K562 (cell line): Measurements from ENCODE around the gene PODXL2. TPM values are rescaled to one million over a fixed set of nuclear protein-coding genes. Genes with fewer than 3 reads are reported as not detected.
"Not testable (repeated sequence)": the region's sequence is repeated elsewhere in the genome, so short reads cannot be mapped to it uniquely, and the experiment has no call there.

Experiments
- ATAC-seq: fragments of 200-7000 bp; cut with Tn5 transposase; 3 replicates; pipeline ENCODE4 v1.9.1; 2020; ENCODE audit warnings: moderate library complexity
- BruUV-seq: library from RNA; stranded (reverse); fragments of 400-500 nt; replicated peaks from 2 replicates; lab custom pipeline; 2021; lab: Mats Ljungman, UMichigan
- CTCF ChIA-PET: fragments of 300-600 bp; formaldehyde crosslinking; extraction: SDS; loops from one replicate; lab custom pipeline; 2021; ENCODE audit warnings: low intra/inter-chr PET ratio; lab: Yijun Ruan, JAX
- POLR2A ChIA-PET: fragments of 300-600, 350-650 bp; sonication (Branson Sonifier 250); formaldehyde crosslinking; extraction: SDS; loops from one replicate; lab custom pipeline; 2021; ENCODE audit warnings: antibody characterized with exemption, inconsistent platforms; lab: Yijun Ruan, JAX
- DNase-seq, 4 experiments: peaks; one replicate each; pipeline versions ENCODE4 v3.0.0 to v3.0.0-alpha.2; 2011 to 2018; ENCODE audit warnings: low spot score in 3 of 4, mixed read lengths in 3 of 4; ENCODE audit errors: extremely low read depth in 1 of 4
- FAIRE-seq: peaks from 2 replicates; lab custom pipeline; 2011; peaks lifted over from hg19 to GRCh38; lab: Jason Lieb, UNC
- H2AFZ ChIP-seq: 2 replicates; pipeline ENCODE4 v1.6.0; 2011; ENCODE audit warnings: low read depth, low read length, control low read depth, inconsistent platforms
- H3K27ac ChIP-seq: fragments of 200-600 bp; 3 replicates; pipeline ENCODE4 v1.8.0; 2011; ENCODE audit warnings: low read depth, mild to moderate bottlenecking, control low read depth, inconsistent platforms, low read length, moderate library complexity, mixed read lengths; ENCODE audit errors: extremely low read depth
- H3K27me3 ChIP-seq, 2 experiments: fragments of 300-600 bp in 1 of 2; 2 replicates in 1 of 2; 3 replicates in 1 of 2; pipeline versions ENCODE4 v1.6.0 to v1.8.0; 2011; ENCODE audit warnings: inconsistent platforms in 2 of 2, low read length in 2 of 2, mild to moderate bottlenecking in 1 of 2, mixed read lengths in 1 of 2, moderate library complexity in 1 of 2; ENCODE audit not compliant: control insufficient read depth in 2 of 2, insufficient read depth in 2 of 2
- H3K36me3 ChIP-seq: fragments of 300-600 bp; 3 replicates; pipeline ENCODE4 v1.8.0; 2011; ENCODE audit warnings: mild to moderate bottlenecking, low read length, inconsistent platforms; ENCODE audit not compliant: control insufficient read depth, insufficient read depth
- H3K4me1 ChIP-seq, 2 experiments: fragments of 200-600 bp in 1 of 2; replicated peaks in 1 of 2; 2 replicates in 1 of 2; 3 replicates in 1 of 2; pipeline versions ENCODE4 v1.5.1 to v1.8.0; 2011; ENCODE audit warnings: inconsistent platforms in 2 of 2, low read length in 2 of 2, mild to moderate bottlenecking in 1 of 2, mixed read lengths in 1 of 2, moderate library complexity in 1 of 2; ENCODE audit not compliant: control insufficient read depth in 2 of 2, insufficient read depth in 2 of 2
- H3K4me2 ChIP-seq: 2 replicates; pipeline ENCODE4 v1.6.1; 2011; ENCODE audit warnings: low read length, control low read depth, inconsistent platforms, mixed read lengths; ENCODE audit not compliant: insufficient read depth
- H3K4me3 ChIP-seq: fragments of 200-600 bp; sonication (generic), shearing (Covaris generic); 2 replicates; pipeline ENCODE4 v1.5.1; 2016; ENCODE audit warnings: control low read depth, inconsistent platforms
- H3K79me2 ChIP-seq: fragments of 200-600 bp; 3 replicates; pipeline ENCODE4 v1.8.0; 2011; ENCODE audit warnings: low read length, inconsistent platforms; ENCODE audit not compliant: control insufficient read depth, insufficient read depth
- H3K9ac ChIP-seq, 2 experiments: 2 replicates each; pipeline versions ENCODE4 v1.6.0 to v1.6.1; 2011; ENCODE audit warnings: low read depth in 2 of 2, low read length in 2 of 2, control low read depth in 1 of 2, inconsistent platforms in 1 of 2, mild to moderate bottlenecking in 1 of 2, mixed read lengths in 1 of 2; ENCODE audit not compliant: insufficient read depth in 1 of 2
- H3K9me1 ChIP-seq: one replicate; pipeline ENCODE4 v1.6.0; 2011; ENCODE audit warnings: inconsistent platforms, mild to moderate bottlenecking, low read length, moderate library complexity; ENCODE audit not compliant: control insufficient read depth, insufficient read depth
- H3K9me3 ChIP-seq: replicated peaks from 2 replicates; pipeline ENCODE4 v1.5.1; 2011; ENCODE audit warnings: low read depth, low read length, inconsistent platforms; ENCODE audit not compliant: control insufficient read depth, insufficient read depth
- H4K20me1 ChIP-seq: replicated peaks from 2 replicates; pipeline ENCODE4 v1.6.1; 2011; ENCODE audit warnings: low read length, inconsistent platforms, mixed read lengths; ENCODE audit not compliant: control insufficient read depth, insufficient read depth
- ARHGAP35 ChIP-seq: fragments of 450-650 bp; IDR thresholded peaks from 2 replicates; pipeline ENCODE4 v1.6.1; 2018; ENCODE audit not compliant: partially characterized antibody
- ELF4 ChIP-seq: fragments of 450-650 bp; formaldehyde crosslinking; IDR thresholded peaks from 2 replicates; pipeline ENCODE4 v1.4.0; 2022; ENCODE audit warnings: missing genetic modification characterization
- JUND ChIP-seq, 2 experiments: IDR thresholded peaks; 2 replicates in 1 of 2; 3 replicates in 1 of 2; pipeline ENCODE4 v1.6.1; 2011; ENCODE audit warnings: borderline replicate concordance in 2 of 2, low read depth in 2 of 2, low read length in 2 of 2, improper control_type of control experiment in 1 of 2, missing biosample characterization in 1 of 2, missing genetic modification characterization in 1 of 2, missing genetic modification reagents in 1 of 2
- NR2C2 ChIP-seq, 2 experiments: fragments of 200-800 bp in 1 of 2; sonication (Bioruptor generic) in 1 of 2; sonication (generic) in 1 of 2; formaldehyde crosslinking in 1 of 2; IDR thresholded peaks; 2 replicates each; pipeline versions ENCODE4 v1.6.1 to v1.8.0; 2016 to 2022; ENCODE audit warnings: mild to moderate bottlenecking in 1 of 2, missing compliant biosample characterization in 1 of 2, missing genetic modification characterization in 1 of 2, missing genetic modification reagents in 1 of 2
- OTX1 ChIP-seq: fragments of 450-650 bp; formaldehyde crosslinking; IDR thresholded peaks from 2 replicates; pipeline ENCODE4 v1.4.0; 2022; ENCODE audit warnings: mild to moderate bottlenecking
- POLR3G ChIP-seq: IDR thresholded peaks from 2 replicates; pipeline ENCODE4 v1.6.1; 2011; ENCODE audit not compliant: insufficient read length, insufficient replicate concordance; ENCODE audit errors: extremely low read depth
- PURB ChIP-seq: sonication (generic); formaldehyde crosslinking; IDR thresholded peaks from 2 replicates; pipeline ENCODE4 v1.9.0; 2021; ENCODE audit warnings: low read depth, mild to moderate bottlenecking, missing genetic modification reagents
- SUPT5H ChIP-seq: fragments of 450-650 bp; IDR thresholded peaks from 2 replicates; pipeline ENCODE4 v1.6.1; 2016
- ZNF12 ChIP-seq: sonication (generic); formaldehyde crosslinking; IDR thresholded peaks from 2 replicates; pipeline ENCODE4 v1.4.0; 2020; ENCODE audit warnings: mild to moderate bottlenecking, missing genetic modification reagents
- WGBS: fragments of 100-300 bp; shearing (Covaris generic); methylation state at CpG from one replicate; pipeline ENCODE4 v1.1.6; 2016; ENCODE audit warnings: low coverage, mixed read lengths; ENCODE audit not compliant: insufficient coverage; ENCODE audit errors: missing lambda C conversion rate; 5-methylcytosine and 5-hydroxymethylcytosine counted together
- in situ Hi-C: fragments of 300-500 bp; cut with MboI; formaldehyde crosslinking; loops from 4 replicates; pipeline ENCODE4 v1.15.0; 2018; ENCODE audit warnings: inconsistent platforms, mixed read lengths
- intact Hi-C: fragments of 100-400 bp; cut with micrococcal nuclease; formaldehyde crosslinking; loops from 2 replicates; pipeline ENCODE4 v1.14.2; 2022
- polyA plus RNA-seq, 8 experiments: library from polyadenylated mRNA; depleted of rRNA in 4 of 8; stranded (reverse) in 5 of 8; unstranded in 3 of 8; fragments of >200 nt; fragmentation: Nextera tagmentation in 2 of 8; fragmentation: Illumina TruSeq in 1 of 8; extraction: Ambion mirVana in 2 of 8; extraction: Trizol in 1 of 8; gene quantifications; 2 replicates each; pipeline versions ENCODE4 v1.2.1 to v1.2.3, GENCODE V29; 2011 to 2014; ENCODE audit warnings: inconsistent platforms in 1 of 8, missing spikeins in 1 of 8
- total RNA-seq, 7 experiments: library from RNA; depleted of rRNA in 6 of 7; stranded (reverse); fragments of >200 nt in 6 of 7; fragmentation: Illumina TruSeq in 2 of 7; extraction: Trizol in 2 of 7; gene quantifications; 2 replicates each; pipeline versions ENCODE4 v1.2.1 to v1.2.3, GENCODE V29; 2011 to 2021; ENCODE audit warnings: low replicate concordance in 1 of 7
- TF ChIP-seq, protein P1 (sequence below): fragments of 250-450 bp; sonication (Bioruptor Pico); IDR thresholded peaks from 2 replicates; pipeline ENCODE4 v1.8.0; 2022; ENCODE audit warnings: inconsistent platforms

Gene PODXL2
- total and polyA plus RNA-seq, 9 of the 15 experiments (the other 6 are each of a cell fraction or from before 2014, with no cell fraction given): 0.03 to 52.5 (median 21.9) TPM

DNA sequence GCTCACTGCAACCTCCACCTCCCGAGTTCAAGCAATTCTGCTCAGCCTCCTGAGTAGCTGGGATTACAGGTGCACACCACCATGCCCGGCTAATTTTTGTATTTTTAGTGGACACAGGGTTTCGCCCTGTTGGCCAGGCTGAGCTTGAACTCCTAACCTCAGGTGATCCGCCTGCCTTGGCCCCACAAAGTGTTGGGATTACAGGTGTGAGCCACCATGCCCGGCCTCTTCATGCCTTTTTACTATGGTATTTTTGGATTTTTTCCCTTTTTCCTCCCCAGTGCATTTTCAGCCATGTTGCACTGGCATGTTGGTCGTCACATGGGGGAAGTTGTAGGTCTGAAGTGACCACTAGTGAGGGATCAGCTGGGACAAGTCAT lies 53.2 kb downstream of the PODXL2 start:
- CTCF ChIA-PET, H3K4me3 ChIP-seq: not testable (repeated sequence)

DNA sequence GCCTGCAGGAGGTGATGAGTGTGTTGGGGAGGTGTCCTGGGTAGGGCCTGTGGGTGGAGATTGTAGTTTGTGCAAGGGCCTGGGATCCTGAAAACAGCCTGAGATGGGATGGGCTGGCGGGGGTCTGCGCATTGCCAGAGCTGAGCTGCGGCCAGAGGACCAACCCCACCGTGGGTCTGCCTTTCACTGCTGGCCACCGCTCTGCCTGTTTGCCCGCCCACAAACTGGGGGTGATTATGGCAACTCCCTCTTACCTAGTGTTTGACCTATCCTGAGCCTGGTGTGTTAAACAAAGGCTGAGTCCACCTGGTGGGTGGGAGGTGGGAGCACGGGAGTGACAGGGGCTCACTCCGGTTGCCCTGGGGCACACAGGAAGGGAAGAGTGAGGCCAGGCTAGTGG lies 53.6 kb downstream of the PODXL2 start:
- H3K4me3 ChIP-seq: no peak overlapping the region
- H3K9me1 ChIP-seq: no peaks in the 10 kb centered on the region
- no peak for ATAC-seq
- in situ Hi-C loops: no loop called here
- no peak overlapping the region for H3K27ac ChIP-seq
- ChIA-PET POLR2A (interaction anchor here (0.6 kb wide), 1 partner anchor 31 kb away, joined by 3 read pairs; no protein-coding TSS in a partner anchor), CTCF (no interaction called here)
- peaks cover 0 to 12% of the 10 kb centered on the region in 2 experiments; a peak in 2 of 5 replicates for H3K4me1 ChIP-seq
- no peak overlapping the region for H3K9ac ChIP-seq
- intact Hi-C loops: loop anchor here (10.0 kb wide), 1 partner anchor 282 kb away; no protein-coding TSS in a partner anchor
- no peak overlapping the region for H2AFZ ChIP-seq
- WGBS: 35% methylated on average over 8 of the region's 8 CpGs
- TF ChIP-seq SUPT5H (no peak), NR2C2 (CRISPR knock-in tag; IDR thresholded peaks at IDR 0.05) (no peak), NR2C2 (tag; IDR thresholded peaks at IDR 0.05) (no peak), JUND (IDR thresholded peaks at IDR 0.05; ENCODE audit: borderline replicate concordance, low read depth, low read length) (no peak), JUND (tag; IDR thresholded peaks at IDR 0.05; ENCODE audit: borderline replicate concordance, low read depth, low read length) (no peak), PURB (no peak), ARHGAP35 (no peak), OTX1 (CRISPR knock-in tag) (no peak), ELF4 (CRISPR knock-in tag) (no peak), ZNF12 (no peak), POLR3G (no peak)
- TF ChIP-seq, protein P1, sequence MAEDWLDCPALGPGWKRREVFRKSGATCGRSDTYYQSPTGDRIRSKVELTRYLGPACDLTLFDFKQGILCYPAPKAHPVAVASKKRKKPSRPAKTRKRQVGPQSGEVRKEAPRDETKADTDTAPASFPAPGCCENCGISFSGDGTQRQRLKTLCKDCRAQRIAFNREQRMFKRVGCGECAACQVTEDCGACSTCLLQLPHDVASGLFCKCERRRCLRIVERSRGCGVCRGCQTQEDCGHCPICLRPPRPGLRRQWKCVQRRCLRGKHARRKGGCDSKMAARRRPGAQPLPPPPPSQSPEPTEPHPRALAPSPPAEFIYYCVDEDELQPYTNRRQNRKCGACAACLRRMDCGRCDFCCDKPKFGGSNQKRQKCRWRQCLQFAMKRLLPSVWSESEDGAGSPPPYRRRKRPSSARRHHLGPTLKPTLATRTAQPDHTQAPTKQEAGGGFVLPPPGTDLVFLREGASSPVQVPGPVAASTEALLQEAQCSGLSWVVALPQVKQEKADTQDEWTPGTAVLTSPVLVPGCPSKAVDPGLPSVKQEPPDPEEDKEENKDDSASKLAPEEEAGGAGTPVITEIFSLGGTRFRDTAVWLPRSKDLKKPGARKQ (CRISPR knock-in tag): no peak
- no peak overlapping the region for H3K4me2 ChIP-seq
- no peaks in the 10 kb centered on the region for H3K79me2 ChIP-seq
- H4K20me1 ChIP-seq: no peaks in the 10 kb centered on the region
- FAIRE-seq: no peak
- no peaks in the 10 kb centered on the region for H3K9me3 ChIP-seq
- H3K36me3 ChIP-seq: no peaks in the 10 kb centered on the region
- H3K27me3 ChIP-seq: no peaks in the 10 kb centered on the region
- BruUV-seq: no TSS peak
- no peak for DNase-seq

More for the DNA sequence above, 53.2 kb downstream of the PODXL2 start:
- H3K27ac ChIP-seq, H3K36me3 ChIP-seq, H3K79me2 ChIP-seq, H3K9me3 ChIP-seq, H3K4me2 ChIP-seq, POLR2A ChIA-PET, FAIRE-seq, H3K9me1 ChIP-seq, H4K20me1 ChIP-seq, H2AFZ ChIP-seq, BruUV-seq, H3K9ac ChIP-seq, in situ Hi-C loops, DNase-seq, H3K27me3 ChIP-seq, ATAC-seq: not testable (repeated sequence)
- WGBS: 27% methylated on average over 3 of the region's 6 CpGs
- intact Hi-C loops: loop anchor here (10.0 kb wide), 1 partner anchor 283 kb away; no protein-coding TSS in a partner anchor
- H3K4me1 ChIP-seq: peaks cover 0 to 15% of the 10 kb centered on the region in 2 experiments; a peak in 2 of 5 replicates
